NCI-H2107 treated with DMSO at 0.1 percent for 48 hours (cell line): ENCODE data around the gene SRGAP3.

ENCODE experiments used
- DNase-seq: peaks from one replicate; lab custom pipeline; 2025; ENCODE audit not compliant: unreplicated experiment; lab: John Stamatoyannopoulos, UW

The SRGAP3 gene

GRCh38 chr3:8993331-8993730 is 256.1 kb downstream of the SRGAP3 start:
- no peak for DNase-seq

DNA sequence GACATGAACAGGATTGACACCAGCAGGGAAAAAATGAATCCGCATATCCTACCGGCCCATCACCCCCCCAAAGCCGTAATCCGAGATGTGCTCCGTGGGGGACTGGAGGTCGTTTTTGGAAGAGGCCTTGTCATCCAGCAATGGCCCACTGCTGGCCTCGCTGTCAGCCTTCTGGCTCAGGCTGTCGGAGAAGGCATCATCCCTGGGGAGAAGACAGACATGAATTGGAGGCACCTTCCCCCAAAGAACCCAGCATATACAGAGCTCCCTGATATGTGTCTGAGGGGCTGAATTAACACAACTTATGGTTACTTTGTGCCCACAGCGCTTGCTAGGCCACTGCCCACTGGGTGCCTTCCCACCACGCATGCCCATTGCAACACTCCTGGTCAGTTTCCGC is 256.6 kb downstream of the SRGAP3 start:
- DNase-seq, result no peak

DNA sequence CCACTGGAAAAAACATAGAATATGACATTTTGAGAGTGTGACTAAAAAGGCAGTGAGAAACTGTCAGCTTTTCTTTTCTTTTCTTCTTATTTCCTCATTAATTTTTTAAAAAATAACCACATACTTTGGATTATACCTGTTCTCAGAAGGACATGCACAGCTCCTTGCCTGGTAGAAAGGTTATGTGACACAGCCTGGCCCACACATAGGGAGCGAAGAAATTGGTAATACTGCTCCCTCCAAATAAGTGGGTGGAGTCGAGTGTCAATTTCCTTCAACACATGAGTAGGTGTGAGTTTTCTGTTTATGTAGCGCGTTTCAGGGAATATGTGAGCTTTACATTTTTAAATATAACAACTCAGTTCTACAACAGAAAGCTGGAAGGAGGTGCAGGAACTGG is 257.2 kb downstream of the SRGAP3 start:
- DNase-seq, result no peak

DNA sequence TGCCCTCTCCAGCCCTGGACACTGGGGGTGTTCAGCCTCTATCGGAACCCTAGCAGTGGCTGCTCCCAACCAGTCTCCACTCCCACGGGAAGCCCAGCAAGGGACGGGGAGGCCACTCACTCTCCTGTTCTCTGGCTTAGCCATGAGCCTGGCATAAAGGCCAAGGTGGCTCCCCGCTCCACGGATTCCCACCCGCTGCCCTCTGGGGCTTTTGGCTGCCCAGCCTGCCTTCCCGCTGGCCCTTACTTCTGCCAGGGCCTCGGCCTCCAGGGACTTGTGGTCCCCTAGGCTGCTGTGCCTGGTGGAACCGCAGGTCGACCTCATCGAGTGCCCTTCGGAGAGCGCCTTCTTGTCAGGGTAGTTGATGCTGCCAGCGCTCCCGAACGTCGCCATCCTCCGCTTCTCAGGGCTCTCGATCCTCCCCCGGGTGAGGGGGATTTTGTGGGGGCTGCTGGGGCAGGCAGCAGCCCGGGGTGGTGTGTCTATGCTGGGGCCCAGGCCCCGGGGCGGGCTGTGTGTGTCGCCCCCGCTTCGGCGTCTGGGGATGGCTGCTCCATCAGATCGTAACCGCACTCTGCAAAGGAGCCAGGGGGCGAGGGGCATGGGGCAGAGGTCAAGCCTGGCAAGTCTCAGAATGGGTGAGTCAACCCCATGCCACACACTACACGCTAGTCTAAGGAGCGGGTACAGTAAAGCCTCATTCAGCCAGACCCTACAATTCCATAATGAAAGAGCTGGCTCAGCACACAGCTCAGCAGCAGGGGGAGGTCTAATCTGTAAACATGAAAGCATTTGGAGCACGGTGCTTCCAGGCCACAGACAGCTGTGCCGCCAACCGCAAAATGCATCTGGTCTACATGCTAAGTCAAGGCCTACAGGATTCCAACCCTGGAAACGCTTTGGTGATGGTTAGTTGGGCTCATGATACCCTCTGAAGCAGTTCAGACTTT is 258.9 kb downstream of the SRGAP3 start:
- DNase-seq, result peak; percentile 66

DNA sequence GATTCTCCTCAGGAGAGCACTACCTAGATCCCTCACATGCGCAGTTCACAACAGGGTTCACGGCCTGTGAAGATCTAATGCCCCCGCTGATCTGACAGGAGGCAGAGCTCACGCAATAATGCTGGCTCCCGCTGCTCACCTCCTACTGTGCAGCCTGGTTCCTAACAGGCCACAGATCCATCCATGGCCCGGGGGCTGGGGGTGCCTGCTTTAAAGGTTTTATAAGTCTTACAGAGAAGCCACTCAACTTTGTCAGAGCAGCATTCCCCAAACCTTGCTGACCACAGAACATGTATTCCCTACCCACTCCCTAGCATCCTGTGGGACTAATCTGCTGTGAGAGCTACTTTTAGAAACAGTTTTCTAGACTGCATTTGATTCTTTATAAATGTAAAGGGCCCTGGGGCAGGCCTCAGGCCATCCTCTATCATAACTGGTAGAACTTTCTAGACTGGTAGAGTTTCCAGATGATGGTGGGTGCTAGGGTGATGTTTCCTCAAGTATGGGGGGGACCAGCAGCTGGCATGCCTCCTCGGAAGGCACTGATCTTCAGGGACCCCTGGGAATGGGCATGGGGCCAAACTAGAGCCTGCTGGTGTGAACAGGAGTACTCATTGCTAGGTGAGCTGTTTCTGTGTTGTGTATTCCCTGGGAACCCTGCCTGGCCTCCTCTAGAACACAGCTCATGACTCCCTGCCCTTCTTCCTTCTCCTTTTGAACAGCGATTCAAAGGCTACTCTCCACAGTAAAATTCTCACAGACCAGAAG is 260.5 kb downstream of the SRGAP3 start:
- no peak for DNase-seq

DNA sequence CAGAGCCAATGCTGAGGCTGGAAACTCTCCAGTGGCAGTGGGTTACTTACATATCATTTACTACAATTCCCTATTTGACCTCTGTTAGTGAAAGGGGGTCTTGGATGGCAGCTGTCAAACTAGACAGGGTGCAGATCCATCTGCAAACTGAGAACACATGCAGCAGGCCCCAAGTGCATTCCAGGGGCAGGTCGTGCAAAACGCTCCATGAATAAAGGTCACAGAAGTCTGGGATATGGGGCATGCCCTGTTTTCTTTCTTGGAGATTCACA is 261.1 kb downstream of the SRGAP3 start:
- DNase-seq, result no peak

DNA sequence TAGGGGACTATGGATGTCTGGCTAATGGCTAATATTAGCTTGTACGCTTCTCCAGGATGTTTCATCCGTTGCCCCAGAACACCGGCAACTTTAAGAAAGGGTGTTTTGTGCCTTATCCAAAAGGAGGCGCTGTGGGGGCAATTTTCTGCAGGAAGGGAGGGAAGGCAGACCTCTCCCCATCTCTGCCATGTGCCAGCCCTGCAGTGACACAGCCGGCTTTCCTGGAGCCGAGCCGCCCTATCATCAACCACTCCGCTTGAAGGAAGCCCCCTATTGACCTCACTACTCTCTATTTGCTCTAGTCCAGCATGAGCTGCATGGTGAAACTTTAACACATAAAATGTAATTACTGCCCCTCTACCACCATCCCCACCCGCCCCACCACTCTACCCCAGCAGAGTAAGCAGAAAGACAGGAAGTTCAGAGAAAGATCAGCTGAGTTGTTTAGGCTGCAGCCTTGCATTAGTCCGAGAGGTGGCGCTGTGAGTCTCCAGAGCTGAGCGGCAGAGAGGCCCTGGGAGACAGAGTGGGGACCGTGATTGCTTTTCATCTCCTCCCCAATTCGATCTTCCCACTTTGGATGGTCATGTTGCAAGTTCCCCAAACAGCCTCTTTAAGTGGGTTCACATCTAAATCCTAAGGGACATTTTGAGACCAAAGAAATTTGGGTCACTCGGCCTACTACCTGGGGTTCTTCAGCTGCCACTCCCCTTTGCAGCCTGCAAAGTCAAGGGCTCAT is 261.6 kb downstream of the SRGAP3 start:
- peak; percentile 29 for DNase-seq

DNA sequence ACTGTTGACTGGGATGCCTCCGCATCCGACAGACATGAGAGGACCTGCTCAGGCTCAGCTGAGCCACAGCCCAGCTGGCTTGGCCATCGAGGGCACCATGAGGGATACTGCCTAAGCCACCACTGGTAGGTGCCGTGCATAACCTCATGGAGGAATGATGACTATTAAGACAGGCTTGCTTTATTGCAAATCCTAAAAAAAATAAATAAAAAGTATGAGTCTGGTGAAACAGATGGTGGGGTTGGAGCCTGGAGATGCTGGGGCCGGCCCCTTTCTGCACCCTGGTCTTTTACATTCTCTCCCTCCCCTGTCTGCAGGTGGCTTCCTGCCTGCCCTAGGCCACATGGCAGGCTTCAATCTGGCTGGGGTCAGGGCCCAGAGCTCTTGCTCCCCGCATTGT is 262.2 kb downstream of the SRGAP3 start:
- DNase-seq, result no peak

DNA sequence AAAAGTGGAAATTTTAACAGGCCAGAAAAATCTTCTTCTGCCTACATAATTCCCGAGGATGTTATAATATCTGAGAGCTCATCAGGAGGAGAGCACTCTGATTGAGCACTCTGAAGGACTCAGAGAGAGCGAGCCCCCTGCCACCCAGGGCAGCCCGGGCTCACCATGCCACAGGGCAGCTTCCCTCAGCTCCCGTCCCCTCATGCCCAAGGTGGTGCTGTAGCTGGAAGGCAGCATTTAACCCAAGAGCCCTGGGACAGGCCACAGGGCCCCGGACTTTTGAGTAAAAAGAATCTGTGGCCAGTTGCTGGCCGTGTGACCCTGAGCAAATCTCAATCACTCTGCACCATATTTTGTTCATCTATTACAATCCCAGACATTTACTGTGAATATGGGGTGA is 262.7 kb downstream of the SRGAP3 start:
- no peak for DNase-seq

DNA sequence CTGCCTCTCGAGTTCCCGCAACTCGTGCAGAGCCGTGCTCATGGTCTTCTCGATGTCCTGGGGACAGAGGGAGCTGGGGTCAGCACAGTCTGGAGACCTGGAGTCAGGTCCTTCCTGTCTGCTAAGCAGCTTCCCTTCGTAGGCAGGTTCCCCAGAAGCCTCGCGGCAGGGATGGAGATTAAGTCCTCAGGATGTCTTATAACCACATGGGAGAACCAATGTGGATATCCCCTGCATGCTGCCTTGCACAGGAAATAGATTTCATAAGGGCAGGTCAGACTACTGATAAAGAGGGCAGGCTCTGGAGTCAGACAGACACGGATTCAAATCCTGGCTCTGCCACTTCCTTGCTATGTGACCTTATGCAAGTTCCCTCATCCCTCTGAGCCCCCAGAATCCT is 263.6 kb downstream of the SRGAP3 start:
- no peak for DNase-seq

GRCh38 chr3:8985411-8985831 is 264.0 kb downstream of the SRGAP3 start:
- DNase-seq, result no peak

GRCh38 chr3:8984526-8984925 is 264.9 kb downstream of the SRGAP3 start:
- no peak for DNase-seq

DNA sequence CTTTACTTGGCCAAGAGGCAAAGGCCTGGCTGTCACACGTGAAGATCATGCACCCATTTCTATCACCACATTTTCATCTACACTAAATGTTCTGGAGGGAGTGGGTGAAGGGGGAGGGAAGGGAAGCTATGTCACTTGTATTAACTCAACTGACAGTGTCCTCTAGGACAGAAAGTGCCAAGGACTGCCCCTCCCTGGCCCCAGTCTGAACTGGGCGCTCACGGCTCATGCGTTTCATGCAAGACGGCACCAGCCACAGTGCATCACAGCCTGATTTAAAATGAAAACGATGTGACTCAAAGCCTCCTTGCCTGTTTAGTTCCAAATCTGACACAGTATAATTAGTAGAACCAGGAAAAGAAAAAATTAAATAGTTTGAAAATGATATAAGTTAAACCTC is 265.4 kb downstream of the SRGAP3 start:
- DNase-seq, result no peak

GRCh38 chr3:8983591-8983990 is 265.9 kb downstream of the SRGAP3 start:
- no peak for DNase-seq

GRCh38 chr3:8983026-8983425 is 266.4 kb downstream of the SRGAP3 start:
- no peak for DNase-seq

DNA sequence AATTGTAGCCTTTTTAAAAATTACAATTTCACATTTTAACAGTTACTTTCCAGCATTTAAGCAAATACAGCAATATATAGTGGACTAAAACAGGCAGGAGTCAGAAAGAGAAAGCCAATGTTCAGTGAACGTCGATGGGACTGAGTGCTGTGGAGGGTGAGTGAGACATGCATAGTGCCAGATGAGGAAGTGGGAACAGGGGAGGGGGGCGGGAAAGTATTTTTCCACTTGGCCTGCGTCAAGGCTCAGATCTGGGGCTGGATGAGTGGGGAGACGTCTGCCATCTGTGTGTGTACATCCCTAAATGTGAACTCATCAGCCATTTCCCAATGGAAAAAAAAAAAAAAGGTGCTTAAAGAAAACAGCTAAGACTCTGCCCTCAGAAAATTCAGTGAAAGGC is 266.9 kb downstream of the SRGAP3 start:
- DNase-seq, result no peak

DNA sequence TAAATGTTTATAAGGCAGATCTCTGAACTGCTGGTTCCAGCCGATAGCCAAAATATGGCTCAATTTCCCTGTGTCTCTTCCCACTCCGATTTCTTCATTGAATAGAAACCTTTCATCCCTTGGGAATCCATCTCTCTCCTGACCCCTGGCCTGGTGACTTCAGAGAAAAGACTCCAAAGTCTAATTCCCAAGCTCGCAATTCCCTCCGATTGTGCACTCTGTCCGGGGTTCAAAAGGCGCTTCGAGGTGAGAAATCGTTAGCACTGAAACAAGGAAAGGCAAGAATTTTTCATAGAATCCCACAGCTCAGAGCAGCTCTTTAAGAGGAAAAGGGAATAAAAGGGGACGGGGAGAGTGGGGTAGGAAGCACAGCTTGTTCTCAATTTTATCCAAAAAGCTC is 267.7 kb downstream of the SRGAP3 start:
- no peak for DNase-seq

DNA sequence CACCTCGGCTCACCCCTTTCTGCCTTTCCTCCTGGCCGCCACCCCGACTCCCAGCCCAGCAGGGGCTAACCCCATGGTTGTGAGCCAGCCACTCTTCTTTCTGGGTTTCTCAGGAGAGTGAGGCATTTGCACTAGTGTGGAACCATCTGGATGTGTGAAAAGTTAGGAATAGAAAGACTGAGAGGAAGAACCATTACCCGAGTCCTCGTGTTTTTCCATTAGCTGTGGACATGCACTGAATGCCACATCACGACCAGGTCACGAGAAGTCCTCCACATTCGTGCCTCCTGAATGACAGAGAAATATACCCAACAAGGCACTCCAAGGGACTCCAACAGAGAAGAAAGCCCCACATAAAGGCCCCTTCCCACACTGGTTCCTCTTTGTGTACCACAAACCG is 268.1 kb downstream of the SRGAP3 start:
- DNase-seq, result no peak

DNA sequence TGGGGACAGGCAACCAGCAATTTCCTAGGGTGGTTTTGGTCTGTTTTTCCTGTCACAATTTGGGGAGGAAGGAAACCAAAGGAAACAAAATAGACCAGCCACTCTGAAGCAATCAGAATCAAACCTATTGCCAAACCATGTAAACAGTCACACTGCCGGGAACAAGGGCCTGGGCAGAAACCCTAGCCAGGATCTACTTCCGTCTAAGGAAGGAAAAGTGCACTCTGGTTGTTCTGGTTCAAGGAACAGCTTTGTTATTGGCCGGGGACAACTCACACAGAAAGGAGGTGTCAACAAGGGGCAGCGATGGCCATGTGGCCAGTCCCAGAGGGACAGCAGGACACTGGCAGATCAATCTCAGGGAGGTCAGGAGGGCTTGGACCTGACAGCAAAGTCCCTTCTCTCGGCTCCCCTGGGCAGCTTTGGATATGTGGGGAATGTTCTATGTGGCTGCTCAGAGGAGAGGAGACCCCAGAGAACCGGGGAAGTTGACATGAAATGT is 268.6 kb downstream of the SRGAP3 start:
- no peak for DNase-seq

- no peak for DNase-seq
Observed at GRCh38 chr3:8979262-8979661, 270.2 kb downstream of the SRGAP3 start.

- no peak for DNase-seq
Observed at GRCh38 chr3:8978551-8978950, 270.9 kb downstream of the SRGAP3 start.
